ENCODE results near the gene SPARC. TPM values are rescaled to one million over a fixed set of nuclear protein-coding genes. Genes with fewer than 3 reads are reported as not detected.

The SPARC gene
- total and polyA plus RNA-seq, 2 experiments from 2014 or later, result 4,089 to 16,729 TPM

- H3K27ac ChIP-seq, result peak overlapping the region; percentile 44
- H3K9me2 ChIP-seq (replicated peaks; ENCODE audit: insufficient read depth), result no peaks in the 10 kb centered on the region
- no peaks in the 10 kb centered on the region for H3K27me3 ChIP-seq
- H3K36me3 ChIP-seq (replicated peaks; ENCODE audit: insufficient read depth, low read depth), result no peaks in the 10 kb centered on the region
- H2AFZ ChIP-seq, result no peak overlapping the region
- H3K4me3 ChIP-seq, result no peak overlapping the region
- TF ChIP-seq EZH2phosphoT487 (IDR thresholded peaks at IDR 0.05; ENCODE audit: low read depth, severe bottlenecking, unreplicated experiment) (no peak), CTCF (IDR thresholded peaks at IDR 0.05; ENCODE audit: poor library complexity) (no peak), EZH2 (IDR thresholded peaks at IDR 0.05; ENCODE audit: borderline replicate concordance) (no peak)
- peaks cover 27% of the 10 kb centered on the region for H3K4me1 ChIP-seq (ENCODE audit: insufficient read depth)
- peaks cover 5% of the 10 kb centered on the region for H4K20me1 ChIP-seq (ENCODE audit: insufficient read depth, poor library complexity, severe bottlenecking)
- H3K9me3 ChIP-seq (ENCODE audit: low read depth), result no peaks in the 10 kb centered on the region
- DNase-seq (ENCODE audit: low spot score), result no peak
- no peak overlapping the region for H3K4me2 ChIP-seq
- 79% methylated on average over 4 of the region's 4 CpGs for WGBS (ENCODE audit: low lambda C conversion rate, missing lambda C conversion rate)
- no peaks in the 10 kb centered on the region for H3K79me2 ChIP-seq
These were observed 24.6 kb downstream of the SPARC start for GRCh38 chr5:151661968-151662732.

- H3K4me3 ChIP-seq, result no peak overlapping the region
- DNase-seq (ENCODE audit: low spot score), result no peak
- no peak overlapping the region for H3K4me2 ChIP-seq
- no peaks in the 10 kb centered on the region for H3K79me2 ChIP-seq
- WGBS (ENCODE audit: low lambda C conversion rate, missing lambda C conversion rate), result 63% methylated on average over 12 of the region's 12 CpGs
- no peak for TF ChIP-seq EZH2 (IDR thresholded peaks at IDR 0.05; ENCODE audit: borderline replicate concordance)
- TF ChIP-seq EZH2phosphoT487 (IDR thresholded peaks at IDR 0.05; ENCODE audit: low read depth, severe bottlenecking, unreplicated experiment), result no peak
- no peak for TF ChIP-seq CTCF (IDR thresholded peaks at IDR 0.05; ENCODE audit: poor library complexity)
- H2AFZ ChIP-seq, result no peak overlapping the region
- H4K20me1 ChIP-seq (ENCODE audit: insufficient read depth, poor library complexity, severe bottlenecking), result no peaks in the 10 kb centered on the region
- no peaks in the 10 kb centered on the region for H3K9me3 ChIP-seq (ENCODE audit: low read depth)
- peak overlapping the region; percentile 28 for H3K27ac ChIP-seq
- H3K36me3 ChIP-seq (replicated peaks; ENCODE audit: insufficient read depth, low read depth), result no peaks in the 10 kb centered on the region
- no peaks in the 10 kb centered on the region for H3K27me3 ChIP-seq
- H3K4me1 ChIP-seq (ENCODE audit: insufficient read depth), result peaks cover 20% of the 10 kb centered on the region
- no peaks in the 10 kb centered on the region for H3K9me2 ChIP-seq (replicated peaks; ENCODE audit: insufficient read depth)
These were observed 25.9 kb downstream of the SPARC start for GRCh38 chr5:151660616-151661495.

- H2AFZ ChIP-seq, result no peak overlapping the region
- peak; percentile 90 for DNase-seq (ENCODE audit: low spot score)
- no peak for TF ChIP-seq EZH2 (IDR thresholded peaks at IDR 0.05; ENCODE audit: borderline replicate concordance)
- TF ChIP-seq EZH2phosphoT487 (IDR thresholded peaks at IDR 0.05; ENCODE audit: low read depth, severe bottlenecking, unreplicated experiment), result no peak
- TF ChIP-seq CTCF (IDR thresholded peaks at IDR 0.05; ENCODE audit: poor library complexity), result peak; percentile 81
- H3K9me3 ChIP-seq (ENCODE audit: low read depth), result no peaks in the 10 kb centered on the region
- H3K4me1 ChIP-seq (ENCODE audit: insufficient read depth), result peaks cover 12% of the 10 kb centered on the region
- no peak overlapping the region for H3K4me3 ChIP-seq
- no peaks in the 10 kb centered on the region for H4K20me1 ChIP-seq (ENCODE audit: insufficient read depth, poor library complexity, severe bottlenecking)
- no peaks in the 10 kb centered on the region for H3K27me3 ChIP-seq
- WGBS (ENCODE audit: low lambda C conversion rate, missing lambda C conversion rate), result 27% methylated on average over 10 of the region's 10 CpGs
- H3K4me2 ChIP-seq, result peak overlapping the region; percentile 28
- no peaks in the 10 kb centered on the region for H3K9me2 ChIP-seq (replicated peaks; ENCODE audit: insufficient read depth)
- H3K36me3 ChIP-seq (replicated peaks; ENCODE audit: insufficient read depth, low read depth), result no peaks in the 10 kb centered on the region
- no peaks in the 10 kb centered on the region for H3K79me2 ChIP-seq
- H3K27ac ChIP-seq, result peak overlapping the region; percentile 7
These were observed 27.5 kb downstream of the SPARC start for GRCh38 chr5:151659001-151659754.

Measured in hepatocyte (in vitro differentiated cells).